Tibial nerve (tissue), 4 donors: ENCODE measurements around the gene KCNK1.

Experiments used
- EP300 ChIP-seq, 2 donors: sonication (generic); formaldehyde crosslinking; IDR thresholded peaks; one replicate each; pipeline ENCODE4 v1.6.1; 2017; ENCODE audit warnings: antibody characterized with exemption in 2 of 2, mild to moderate bottlenecking in 1 of 2
- POLR2A ChIP-seq, 2 donors: fragments of 450-650 bp; IDR thresholded peaks; one replicate each; pipeline ENCODE4 v1.6.1; 2017; ENCODE audit warnings: antibody characterized with exemption in 2 of 2, mild to moderate bottlenecking in 2 of 2, moderate library complexity in 2 of 2
- TF ChIP-seq, protein P1 (sequence below), 5 experiments: fragments of 200-600 bp in 3 of 5; fragments of 450-650 bp in 2 of 5; sonication (generic) in 3 of 5; IDR thresholded peaks; one replicate each; pipeline ENCODE4 v1.5.1; 2016 to 2019; ENCODE audit warnings: antibody characterized with exemption in 5 of 5, mild to moderate bottlenecking in 3 of 5, moderate library complexity in 2 of 5

GRCh38 chr1:233654658-233655280, 40.9 kb downstream of the KCNK1 start:
- TF ChIP-seq, protein P1, sequence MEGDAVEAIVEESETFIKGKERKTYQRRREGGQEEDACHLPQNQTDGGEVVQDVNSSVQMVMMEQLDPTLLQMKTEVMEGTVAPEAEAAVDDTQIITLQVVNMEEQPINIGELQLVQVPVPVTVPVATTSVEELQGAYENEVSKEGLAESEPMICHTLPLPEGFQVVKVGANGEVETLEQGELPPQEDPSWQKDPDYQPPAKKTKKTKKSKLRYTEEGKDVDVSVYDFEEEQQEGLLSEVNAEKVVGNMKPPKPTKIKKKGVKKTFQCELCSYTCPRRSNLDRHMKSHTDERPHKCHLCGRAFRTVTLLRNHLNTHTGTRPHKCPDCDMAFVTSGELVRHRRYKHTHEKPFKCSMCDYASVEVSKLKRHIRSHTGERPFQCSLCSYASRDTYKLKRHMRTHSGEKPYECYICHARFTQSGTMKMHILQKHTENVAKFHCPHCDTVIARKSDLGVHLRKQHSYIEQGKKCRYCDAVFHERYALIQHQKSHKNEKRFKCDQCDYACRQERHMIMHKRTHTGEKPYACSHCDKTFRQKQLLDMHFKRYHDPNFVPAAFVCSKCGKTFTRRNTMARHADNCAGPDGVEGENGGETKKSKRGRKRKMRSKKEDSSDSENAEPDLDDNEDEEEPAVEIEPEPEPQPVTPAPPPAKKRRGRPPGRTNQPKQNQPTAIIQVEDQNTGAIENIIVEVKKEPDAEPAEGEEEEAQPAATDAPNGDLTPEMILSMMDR (IDR thresholded peaks at IDR 0.05), result no peak
- TF ChIP-seq EP300 (IDR thresholded peaks at IDR 0.05) (no peak), POLR2A (IDR thresholded peaks at IDR 0.05) (no peak)
